COLO668 (cell line): ENCODE results near the gene ZNF423.
"Not testable (repeated sequence)": the region's sequence is repeated elsewhere in the genome, so short reads cannot be mapped to it uniquely, and the experiment has no call there.

ENCODE experiments used
- DNase-seq: peaks from one replicate; lab custom pipeline; 2025; ENCODE audit not compliant: unreplicated experiment; lab: John Stamatoyannopoulos, UW

The ZNF423 gene

GRCh38 chr16:49699841-49700175, 156.1 kb downstream of the ZNF423 start:
- no peak for DNase-seq

GRCh38 chr16:49698931-49699840, 156.7 kb downstream of the ZNF423 start:
- DNase-seq = no peak

- DNase-seq = no peak
Observed at GRCh38 chr16:49698453-49698815, 157.5 kb downstream of the ZNF423 start.

- DNase-seq = no peak
Observed at GRCh38 chr16:49697631-49698452, 158.1 kb downstream of the ZNF423 start.

GRCh38 chr16:49696414-49697101, 159.4 kb downstream of the ZNF423 start:
- no peak for DNase-seq

- no peak for DNase-seq
Observed at GRCh38 chr16:49695782-49696413, 160.0 kb downstream of the ZNF423 start.

GRCh38 chr16:49693445-49693844, 162.5 kb downstream of the ZNF423 start:
- DNase-seq = no peak

GRCh38 chr16:49690778-49691177, 165.1 kb downstream of the ZNF423 start:
- no peak for DNase-seq

GRCh38 chr16:49688036-49688697, 167.7 kb downstream of the ZNF423 start:
- no peak for DNase-seq

- DNase-seq = no peak
Observed at GRCh38 chr16:49687476-49688002, 168.4 kb downstream of the ZNF423 start.

- DNase-seq = no peak
Observed at GRCh38 chr16:49684696-49685095, 171.2 kb downstream of the ZNF423 start.

GRCh38 chr16:49682577-49683165, 173.2 kb downstream of the ZNF423 start:
- no peak for DNase-seq

GRCh38 chr16:49681217-49681883, 174.6 kb downstream of the ZNF423 start:
- no peak for DNase-seq

- no peak for DNase-seq
Observed at GRCh38 chr16:49679095-49679494, 176.8 kb downstream of the ZNF423 start.

- not testable (repeated sequence) for DNase-seq
Observed at GRCh38 chr16:49677661-49678060, 178.3 kb downstream of the ZNF423 start.

GRCh38 chr16:49675413-49675812, 180.5 kb downstream of the ZNF423 start:
- DNase-seq = no peak

- DNase-seq = no peak
Observed at GRCh38 chr16:49674990-49675389, 180.9 kb downstream of the ZNF423 start.

- no peak for DNase-seq
Observed at GRCh38 chr16:49674351-49674851, 181.5 kb downstream of the ZNF423 start.

GRCh38 chr16:49673442-49673841, 182.5 kb downstream of the ZNF423 start:
- no peak for DNase-seq
